GM12873 (cell line): ENCODE measurements around the gene CMTM2.

ENCODE experiments used
- CTCF ChIP-seq: IDR thresholded peaks from 2 replicates; pipeline ENCODE4 v1.5.1; 2012; ENCODE audit warnings: low read depth, mild to moderate bottlenecking, moderate library complexity, low read length, control low read depth; ENCODE audit not compliant: insufficient read depth; ENCODE audit errors: missing control alignments

CMTM2 gene

DNA sequence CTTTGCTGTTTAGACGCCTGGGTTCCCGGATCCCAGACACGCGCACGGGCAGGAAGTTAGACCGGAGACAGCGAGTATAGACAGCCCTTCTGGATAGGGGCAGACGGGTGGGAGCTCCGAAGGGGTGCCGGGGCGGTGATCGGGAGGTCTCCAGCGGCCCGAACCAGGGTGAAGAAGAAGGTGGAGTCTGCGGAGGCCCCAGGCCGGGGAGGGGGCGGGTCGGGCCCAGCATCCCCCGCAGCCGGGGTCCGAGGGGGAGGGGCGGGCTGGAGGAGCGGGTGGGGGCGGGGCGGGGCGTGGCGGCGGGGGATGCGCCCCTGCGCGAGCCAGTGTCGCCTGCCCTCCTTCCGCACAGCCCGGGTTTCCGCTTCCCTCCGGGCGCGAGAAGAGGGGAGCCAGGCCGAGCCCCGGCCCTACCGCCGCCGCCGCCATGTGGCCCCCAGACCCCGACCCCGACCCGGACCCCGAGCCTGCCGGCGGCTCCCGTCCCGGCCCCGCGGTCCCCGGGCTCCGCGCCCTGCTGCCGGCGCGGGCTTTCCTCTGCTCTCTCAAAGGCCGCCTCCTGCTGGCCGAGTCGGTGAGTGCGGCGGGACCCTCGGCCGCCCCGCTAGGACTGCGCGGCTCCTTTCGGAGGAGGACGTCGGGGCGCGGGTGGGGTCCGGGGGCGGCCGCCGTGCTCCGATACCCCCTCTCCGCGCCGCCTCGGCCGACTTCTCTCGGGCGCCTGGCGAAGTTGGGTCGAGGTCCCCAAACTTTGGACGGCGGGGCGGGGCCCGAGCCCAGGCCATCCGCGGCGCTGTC, 25.3 kb downstream of the CMTM2 start, which contains the start of gene CMTM3:
Gene CMTM3 (plus strand): TSS at position 329 of the 801 bp plus-strand sequence. CDS start 102 bp downstream, at position 431.
- peak; percentile 61 for TF ChIP-seq CTCF

DNA sequence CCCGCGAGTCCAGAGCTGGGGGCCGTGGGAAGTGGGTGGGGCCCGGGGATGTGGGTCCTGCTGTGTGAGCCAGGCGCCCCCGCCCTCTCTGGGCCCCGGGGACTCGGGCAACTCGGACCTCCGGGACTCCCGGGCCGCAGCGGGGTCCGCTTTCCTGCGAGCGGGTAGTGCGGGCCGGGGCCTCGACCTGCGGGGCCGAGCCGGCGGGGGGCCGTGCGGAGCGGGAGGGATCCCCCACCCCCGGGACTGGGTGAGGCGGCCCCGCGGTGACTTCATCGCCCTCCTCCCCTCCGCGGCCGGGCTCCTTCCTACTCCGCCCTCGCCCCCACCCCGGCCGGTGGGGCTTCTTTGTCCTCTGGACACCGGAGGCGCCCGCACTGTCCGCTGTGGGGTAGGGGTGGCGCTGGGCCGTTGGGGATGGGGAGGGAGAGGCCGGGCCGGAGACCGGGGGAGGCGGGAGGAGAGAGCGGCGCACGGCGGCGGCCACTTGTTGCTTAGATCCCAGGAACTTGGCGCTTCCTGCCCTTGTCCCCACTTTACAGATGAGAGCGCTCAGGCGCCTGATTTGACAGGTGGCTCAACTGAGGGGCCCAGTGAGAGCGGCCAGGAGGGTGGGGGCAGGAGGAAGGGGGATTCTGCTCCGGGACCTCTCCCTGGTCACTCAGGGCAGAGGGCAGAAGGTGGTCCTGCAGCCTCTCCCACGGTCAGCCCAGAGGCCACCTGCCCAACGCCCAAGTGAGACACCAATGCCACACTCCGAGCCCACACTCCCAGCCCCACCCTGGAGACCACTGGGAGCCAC, 26.1 kb downstream of the CMTM2 start:
- no peak for TF ChIP-seq CTCF

DNA sequence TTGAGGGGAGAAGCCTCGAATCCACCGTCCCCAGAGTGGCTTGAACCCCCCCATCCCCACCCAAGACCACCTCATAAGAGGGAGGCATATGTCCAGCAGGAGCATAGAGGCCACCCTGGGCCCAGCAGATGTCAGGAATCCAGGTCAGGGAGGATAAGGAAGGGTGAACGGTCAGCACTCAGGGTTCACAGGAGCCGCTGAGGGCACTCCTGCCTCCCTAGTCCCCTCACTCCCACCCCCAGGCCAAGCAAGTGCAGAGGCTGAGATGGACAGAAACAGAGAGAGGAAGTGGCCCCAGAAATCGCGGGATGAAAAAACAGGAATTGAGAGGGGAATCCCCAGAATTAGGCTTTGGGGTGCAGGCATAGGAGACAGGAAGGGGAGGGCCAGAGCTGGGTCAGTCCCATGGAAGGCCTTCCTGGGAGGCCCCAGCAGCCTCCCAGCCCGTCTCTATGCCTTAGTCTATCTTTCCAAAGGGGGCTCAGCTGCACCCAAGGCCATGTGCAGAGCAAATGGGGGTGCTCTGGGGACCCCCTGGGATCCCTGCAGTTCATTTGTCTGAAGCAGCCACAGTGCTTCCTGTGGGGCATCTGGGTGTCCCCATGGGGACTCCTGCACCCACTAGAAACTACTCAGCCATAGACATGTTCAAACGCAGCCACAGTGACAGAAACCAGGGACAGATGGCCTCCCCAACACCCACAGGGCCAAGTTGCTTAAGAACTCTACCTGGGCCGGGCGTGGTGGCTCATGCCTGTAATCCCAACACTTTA, 26.9 kb downstream of the CMTM2 start:
- no peak for TF ChIP-seq CTCF

- TF ChIP-seq CTCF = peak; percentile 94
Measured at GRCh38 chr16:66608241-66609138, 29.2 kb downstream of the CMTM2 start.

DNA sequence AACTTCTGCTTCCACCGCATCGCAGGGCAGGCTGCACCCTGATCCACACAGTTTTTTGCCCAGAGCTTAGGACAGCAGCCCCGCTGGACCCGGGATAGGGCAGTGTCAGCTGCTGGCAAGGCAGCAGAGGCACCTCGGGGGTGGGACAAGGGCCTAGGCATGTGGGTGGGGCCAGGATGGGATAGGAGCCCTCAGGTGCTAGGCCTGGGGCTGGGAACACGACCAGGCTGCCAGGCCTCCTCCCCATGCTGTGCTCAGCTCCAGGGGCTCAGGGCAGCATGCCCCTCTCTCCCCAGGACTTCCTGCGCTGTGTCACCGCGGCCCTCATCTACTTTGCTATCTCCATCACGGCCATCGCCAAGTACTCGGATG, 29.9 kb downstream of the CMTM2 start:
- TF ChIP-seq CTCF = no peak

GRCh38 chr16:66610111-66610820, 31.0 kb downstream of the CMTM2 start:
- TF ChIP-seq CTCF = no peak
